Activated naive CD4-positive, alpha-beta T cell treated with anti-CD3 and anti-CD28 coated beads, Interleukin-2, amount 50 U/mL, for 72 hours (primary cell): ENCODE measurements around the gene TP53BP1. TPM values are rescaled to one million over a fixed set of nuclear protein-coding genes. Genes with fewer than 3 reads are reported as not detected.
A peak's percentile ranks its signal among the peaks of the same experiment; 100 is the strongest.
"Not testable (repeated sequence)": the region's sequence is repeated elsewhere in the genome, so short reads cannot be mapped to it uniquely, and the experiment has no call there.

Source experiments
- ATAC-seq, 2 donors: fragments of 150-1000 bp; cut with Tn5 transposase; 2 replicates each; pipeline ENCODE4 v1.10.0; 2021; ENCODE audit warnings: mild to moderate bottlenecking in 2 of 2, moderate library complexity in 2 of 2
- DNase-seq, 2 donors: peaks; one replicate each; pipeline ENCODE4 v3.0.0; 2021 to 2022; ENCODE audit warnings: low spot score in 2 of 2
- H3K27ac Mint-ChIP-seq, 2 donors: one replicate each; pipeline ENCODE4 v1.8.0; 2022; ENCODE audit warnings: mild to moderate bottlenecking in 2 of 2, mixed read lengths in 2 of 2
- H3K36me3 Mint-ChIP-seq, 2 donors: one replicate each; pipeline ENCODE4 v1.8.0; 2022; ENCODE audit warnings: mixed read lengths in 2 of 2
- H3K9me3 Mint-ChIP-seq, 2 donors: one replicate each; pipeline ENCODE4 v1.8.0; 2022; ENCODE audit warnings: mixed read lengths in 2 of 2
- total RNA-seq, 2 donors: library from RNA; stranded (reverse); gene quantifications; one replicate each; pipeline ENCODE4 v1.2.3, GENCODE V29; 2022

TP53BP1 gene, protein sequence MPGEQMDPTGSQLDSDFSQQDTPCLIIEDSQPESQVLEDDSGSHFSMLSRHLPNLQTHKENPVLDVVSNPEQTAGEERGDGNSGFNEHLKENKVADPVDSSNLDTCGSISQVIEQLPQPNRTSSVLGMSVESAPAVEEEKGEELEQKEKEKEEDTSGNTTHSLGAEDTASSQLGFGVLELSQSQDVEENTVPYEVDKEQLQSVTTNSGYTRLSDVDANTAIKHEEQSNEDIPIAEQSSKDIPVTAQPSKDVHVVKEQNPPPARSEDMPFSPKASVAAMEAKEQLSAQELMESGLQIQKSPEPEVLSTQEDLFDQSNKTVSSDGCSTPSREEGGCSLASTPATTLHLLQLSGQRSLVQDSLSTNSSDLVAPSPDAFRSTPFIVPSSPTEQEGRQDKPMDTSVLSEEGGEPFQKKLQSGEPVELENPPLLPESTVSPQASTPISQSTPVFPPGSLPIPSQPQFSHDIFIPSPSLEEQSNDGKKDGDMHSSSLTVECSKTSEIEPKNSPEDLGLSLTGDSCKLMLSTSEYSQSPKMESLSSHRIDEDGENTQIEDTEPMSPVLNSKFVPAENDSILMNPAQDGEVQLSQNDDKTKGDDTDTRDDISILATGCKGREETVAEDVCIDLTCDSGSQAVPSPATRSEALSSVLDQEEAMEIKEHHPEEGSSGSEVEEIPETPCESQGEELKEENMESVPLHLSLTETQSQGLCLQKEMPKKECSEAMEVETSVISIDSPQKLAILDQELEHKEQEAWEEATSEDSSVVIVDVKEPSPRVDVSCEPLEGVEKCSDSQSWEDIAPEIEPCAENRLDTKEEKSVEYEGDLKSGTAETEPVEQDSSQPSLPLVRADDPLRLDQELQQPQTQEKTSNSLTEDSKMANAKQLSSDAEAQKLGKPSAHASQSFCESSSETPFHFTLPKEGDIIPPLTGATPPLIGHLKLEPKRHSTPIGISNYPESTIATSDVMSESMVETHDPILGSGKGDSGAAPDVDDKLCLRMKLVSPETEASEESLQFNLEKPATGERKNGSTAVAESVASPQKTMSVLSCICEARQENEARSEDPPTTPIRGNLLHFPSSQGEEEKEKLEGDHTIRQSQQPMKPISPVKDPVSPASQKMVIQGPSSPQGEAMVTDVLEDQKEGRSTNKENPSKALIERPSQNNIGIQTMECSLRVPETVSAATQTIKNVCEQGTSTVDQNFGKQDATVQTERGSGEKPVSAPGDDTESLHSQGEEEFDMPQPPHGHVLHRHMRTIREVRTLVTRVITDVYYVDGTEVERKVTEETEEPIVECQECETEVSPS (N-terminal part only)
- total RNA-seq = 10 to 100 TPM; 24.0 to 35.9 TPM

DNA sequence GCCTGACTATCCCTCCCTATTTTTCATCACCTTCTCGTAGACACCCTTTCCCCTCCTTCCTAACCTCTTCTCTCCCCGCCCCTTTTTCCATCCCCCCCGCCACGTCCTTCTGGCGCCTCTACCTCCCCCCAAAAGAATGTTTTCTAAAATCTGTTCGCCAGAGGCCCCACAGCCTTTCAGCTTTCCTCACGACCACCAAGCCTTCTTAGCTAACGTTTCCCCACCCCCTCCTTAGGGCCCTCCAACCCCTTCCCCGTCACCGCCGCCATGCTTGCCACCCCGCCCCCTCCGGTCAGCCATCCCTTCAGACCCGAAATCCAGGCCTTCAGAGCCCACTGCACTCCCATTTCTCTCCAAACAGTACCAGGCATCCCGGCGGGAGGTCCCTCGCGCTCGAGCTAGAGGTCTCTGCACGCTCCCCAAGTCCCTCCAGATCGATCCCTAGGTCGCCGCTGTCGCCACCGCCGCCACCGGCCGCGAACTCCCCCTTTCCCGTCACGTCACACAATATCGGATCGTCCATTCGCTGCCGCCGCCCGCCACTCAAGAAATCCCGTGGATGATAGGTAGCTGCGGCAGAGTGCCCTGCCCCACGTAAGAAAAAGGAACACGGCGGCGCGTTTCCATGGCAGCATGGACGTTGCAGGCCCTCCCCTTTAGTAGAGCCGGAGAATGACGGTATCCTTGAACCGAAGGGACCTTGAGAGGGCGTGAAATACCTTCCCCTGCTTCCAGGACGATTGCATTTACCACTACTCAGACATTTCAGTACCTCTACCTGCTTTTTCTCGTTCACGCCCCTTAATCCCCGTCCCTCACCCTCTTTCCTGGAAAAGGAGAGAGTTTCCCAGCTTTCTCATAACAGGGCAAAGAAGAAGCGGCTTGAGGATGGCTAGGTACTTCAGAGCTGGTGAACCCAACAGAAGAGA, at the start of gene TP53BP1:
TP53BP1 (minus strand) TSS at position 484 of the 929 bp plus-strand sequence; CDS start at position 371, 113 bp downstream.
- H3K27ac Mint-ChIP-seq = peak within 1 kb of the TSS; percentile 87 to 98
- peaks cover 6% of the 10 kb centered on the region in 2 donors for H3K36me3 Mint-ChIP-seq
- DNase-seq (peak; percentile 92 to 93), ATAC-seq (peak; percentile 99 to 100)
- H3K9me3 Mint-ChIP-seq = no peaks in the 10 kb centered on the region

DNA sequence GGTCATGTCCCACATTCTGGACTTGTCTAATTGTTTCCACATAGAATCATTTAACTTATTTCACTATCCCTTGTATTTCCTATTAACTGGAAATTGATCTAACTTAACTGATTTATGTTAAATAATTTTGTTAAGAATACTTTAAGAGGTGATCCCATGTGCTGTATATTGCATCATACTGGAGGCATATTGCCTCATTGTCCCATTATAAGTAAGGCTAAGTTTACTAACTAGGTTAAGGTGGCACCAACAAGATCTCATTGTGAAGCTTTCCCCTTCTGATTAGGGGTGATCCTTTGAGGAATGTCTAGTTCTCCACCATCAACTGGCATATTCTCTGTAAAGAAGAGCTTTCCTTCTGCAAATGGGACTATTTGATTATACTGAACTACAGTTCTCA, 48.8 kb upstream of the TP53BP1 start:
- DNase-seq = no peak
- Mint-ChIP-seq H3K9me3 (no peaks in the 10 kb centered on the region), H3K27ac (peak overlapping the region in 1 of 2 donors; percentile 69), H3K36me3 (no peaks in the 10 kb centered on the region)
- no peak for ATAC-seq

DNA sequence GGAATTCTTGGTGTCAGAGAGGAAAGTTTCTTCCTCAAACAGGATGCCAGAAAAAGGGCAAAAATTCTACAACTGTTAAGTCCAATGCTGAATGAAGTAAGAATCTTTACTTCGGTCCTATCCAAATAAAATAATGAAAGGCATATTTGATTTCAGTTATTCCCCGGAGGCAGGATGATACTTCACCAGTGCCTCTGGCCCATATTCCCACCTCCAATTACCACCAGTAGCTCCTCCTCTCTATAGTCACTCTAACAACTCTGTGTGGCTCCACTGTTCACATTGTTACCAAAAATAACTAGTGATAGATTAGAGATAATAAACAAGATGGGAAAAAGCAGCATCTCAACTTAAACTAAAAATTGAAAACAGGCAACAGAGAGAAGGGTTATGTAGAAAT, 45.1 kb upstream of the TP53BP1 start:
- no peaks in the 10 kb centered on the region for H3K9me3 Mint-ChIP-seq

DNA sequence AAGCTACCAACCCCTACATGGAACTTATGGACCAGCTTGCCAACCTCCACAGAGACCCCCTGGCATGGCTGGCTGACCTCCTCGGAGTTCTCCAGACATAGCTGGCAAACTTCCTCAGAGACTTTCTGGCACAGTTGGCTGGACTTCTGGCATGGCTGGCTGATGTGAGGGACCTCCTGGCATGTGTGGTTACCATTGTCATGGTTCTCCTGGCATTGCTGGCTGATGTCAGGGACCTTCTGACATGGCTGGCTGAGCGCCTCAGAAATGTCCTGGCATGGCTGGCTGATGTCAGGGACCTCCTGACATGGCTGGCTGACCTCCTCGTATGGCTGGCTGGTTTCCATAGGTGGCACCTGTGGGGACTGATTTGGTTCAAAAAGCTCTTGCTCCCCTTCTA, 41.9 kb upstream of the TP53BP1 start:
- Mint-ChIP-seq H3K9me3 (no peaks in the 10 kb centered on the region), H3K36me3 (peaks cover 0 to 6% of the 10 kb centered on the region in 2 donors), H3K27ac (no peak overlapping the region)
- no peak for ATAC-seq
- no peak for DNase-seq

More for the DNA sequence above, 45.1 kb upstream of the TP53BP1 start:
- ATAC-seq (no peak), DNase-seq (no peak)
- Mint-ChIP-seq H3K27ac (no peak overlapping the region), H3K36me3 (peaks cover 0 to 6% of the 10 kb centered on the region in 2 donors)

DNA sequence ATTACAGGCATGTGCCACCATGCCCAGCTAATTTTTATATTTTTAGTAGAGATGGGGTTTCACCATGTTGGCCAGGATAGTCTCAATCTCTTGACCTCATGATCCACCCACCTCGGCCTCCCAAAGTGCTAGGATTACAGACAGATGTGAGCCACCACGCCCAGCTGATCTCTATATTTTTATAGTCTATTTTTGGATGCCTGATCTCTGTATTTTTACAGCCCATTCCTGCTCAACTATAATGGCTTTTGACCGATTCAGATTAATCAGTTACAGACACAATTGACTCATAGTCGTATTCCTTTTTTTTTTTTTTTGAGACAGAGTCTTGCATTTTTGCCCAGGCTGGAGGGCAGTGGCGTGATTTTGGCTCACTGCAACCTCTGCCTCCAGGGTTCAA, 39.9 kb upstream of the TP53BP1 start:
- DNase-seq, H3K36me3 Mint-ChIP-seq, ATAC-seq, H3K9me3 Mint-ChIP-seq, H3K27ac Mint-ChIP-seq: not testable (repeated sequence)

DNA sequence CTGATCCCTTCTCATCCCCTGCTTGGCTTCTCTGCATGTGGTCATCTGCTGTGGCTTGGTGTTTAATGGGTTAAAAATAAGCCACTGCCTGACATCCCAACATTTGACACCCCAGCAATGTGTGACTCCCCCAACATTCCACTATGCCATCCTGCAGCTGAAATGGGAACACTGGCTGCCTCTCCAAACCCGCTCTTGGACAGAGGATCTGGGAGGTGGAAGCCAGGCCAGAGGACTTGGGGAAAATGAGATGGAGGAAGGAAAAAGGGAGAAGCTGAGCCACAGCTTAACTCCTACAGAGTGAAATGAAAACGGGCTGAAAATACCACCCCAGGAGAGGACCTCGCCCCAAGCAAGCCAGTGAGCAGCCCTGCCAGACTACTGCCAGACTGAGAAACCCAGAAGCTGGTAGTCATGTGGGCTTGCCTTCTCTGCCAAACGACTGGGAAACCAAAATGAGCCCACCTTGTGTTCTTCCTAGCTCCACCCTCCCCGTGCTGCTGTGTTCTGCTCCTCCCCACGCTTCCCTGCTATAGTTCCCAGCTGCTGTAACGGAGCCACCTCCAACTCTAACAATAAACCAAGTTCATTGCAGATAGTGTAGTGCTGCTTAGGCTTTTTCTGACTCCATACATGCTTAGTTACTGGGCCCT, 38.2 kb upstream of the TP53BP1 start:
- H3K9me3 Mint-ChIP-seq = no peaks in the 10 kb centered on the region
- H3K36me3 Mint-ChIP-seq = peaks cover 0 to 6% of the 10 kb centered on the region in 2 donors
- DNase-seq (no peak), ATAC-seq (no peak)
- peak overlapping the region in 1 of 2 donors; percentile 25 for H3K27ac Mint-ChIP-seq

DNA sequence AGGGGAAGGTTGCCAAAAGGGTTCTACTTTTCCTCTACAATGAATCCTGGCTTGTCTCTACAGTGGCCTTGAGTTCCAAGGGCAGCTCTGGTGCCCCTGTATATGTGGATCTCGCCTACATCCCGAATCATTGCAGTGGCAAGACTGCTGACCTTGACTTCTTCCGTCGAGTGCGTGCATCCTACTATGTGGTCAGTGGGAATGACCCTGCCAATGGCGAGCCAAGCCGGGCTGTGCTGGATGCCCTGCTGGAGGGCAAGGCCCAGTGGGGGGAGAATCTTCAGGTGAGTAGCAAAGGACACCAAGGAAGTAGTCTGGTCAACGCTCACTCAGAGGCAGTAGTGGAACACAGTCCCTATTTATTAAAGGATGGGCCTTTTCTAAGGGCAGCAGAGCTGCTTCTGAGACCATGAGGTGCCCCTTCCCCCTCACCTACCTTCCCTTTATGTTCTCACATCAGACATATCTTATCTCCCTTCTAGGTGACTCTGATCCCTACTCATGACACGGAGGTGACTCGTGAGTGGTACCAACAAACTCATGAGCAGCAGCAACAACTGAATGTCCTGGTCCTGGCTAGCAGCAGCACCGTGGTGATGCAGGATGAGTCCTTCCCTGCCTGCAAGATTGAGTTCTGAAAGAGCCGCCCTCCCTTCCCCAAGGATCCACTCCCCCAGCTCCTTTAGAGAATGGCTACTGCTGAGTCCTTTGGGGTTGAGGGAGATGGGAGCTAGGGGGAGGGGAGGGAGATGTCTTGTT, 36.8 kb upstream of the TP53BP1 start:
- DNase-seq (no peak), ATAC-seq (peak in 1 of 2 donors; percentile 28)
- no peaks in the 10 kb centered on the region for H3K36me3 Mint-ChIP-seq
- H3K9me3 Mint-ChIP-seq = no peaks in the 10 kb centered on the region
- H3K27ac Mint-ChIP-seq = peak overlapping the region; percentile 17 to 41

DNA sequence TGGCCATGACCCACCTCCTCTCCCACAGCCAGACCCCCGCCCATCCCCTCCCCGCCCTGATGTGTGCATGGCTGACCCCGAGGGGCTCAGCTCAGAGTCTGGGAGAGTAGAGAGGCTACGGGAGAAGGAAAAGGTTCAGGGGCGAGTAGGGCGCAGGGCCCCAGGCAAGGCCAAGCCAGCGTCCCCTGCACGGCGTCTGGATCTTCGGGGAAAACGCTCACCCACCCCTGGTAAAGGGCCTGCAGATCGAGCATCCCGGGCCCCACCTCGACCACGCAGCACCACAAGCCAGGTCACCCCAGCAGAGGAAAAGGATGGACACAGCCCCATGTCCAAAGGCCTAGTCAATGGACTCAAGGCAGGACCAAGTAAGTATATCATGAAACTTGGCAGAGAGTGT, 36.2 kb upstream of the TP53BP1 start:
- H3K36me3 Mint-ChIP-seq = no peaks in the 10 kb centered on the region
- DNase-seq (no peak), ATAC-seq (no peak)
- H3K27ac Mint-ChIP-seq = peak overlapping the region in 1 of 2 donors; percentile 41
- no peaks in the 10 kb centered on the region for H3K9me3 Mint-ChIP-seq

DNA sequence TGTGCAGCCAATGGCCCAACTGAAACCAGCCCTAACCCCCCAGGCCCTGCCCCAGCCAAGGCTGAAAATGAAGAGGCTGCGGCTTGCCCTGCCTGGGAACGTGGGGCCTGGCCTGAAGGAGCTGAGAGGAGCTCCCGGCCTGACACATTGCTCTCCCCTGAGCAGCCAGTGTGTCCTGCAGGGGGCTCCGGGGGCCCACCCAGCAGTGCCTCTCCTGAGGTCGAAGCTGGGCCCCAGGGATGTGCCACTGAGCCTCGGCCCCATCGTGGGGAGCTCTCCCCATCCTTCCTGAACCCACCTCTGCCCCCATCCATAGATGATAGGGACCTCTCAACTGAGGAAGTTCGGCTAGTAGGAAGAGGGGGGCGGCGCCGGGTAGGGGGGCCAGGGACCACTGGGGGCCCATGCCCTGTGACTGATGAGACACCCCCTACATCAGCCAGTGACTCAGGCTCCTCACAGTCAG, 35.6 kb upstream of the TP53BP1 start:
- peak overlapping the region in 1 of 2 donors; percentile 35 for H3K27ac Mint-ChIP-seq
- H3K9me3 Mint-ChIP-seq = no peaks in the 10 kb centered on the region
- no peak for DNase-seq
- H3K36me3 Mint-ChIP-seq = no peaks in the 10 kb centered on the region
- ATAC-seq = no peak

DNA sequence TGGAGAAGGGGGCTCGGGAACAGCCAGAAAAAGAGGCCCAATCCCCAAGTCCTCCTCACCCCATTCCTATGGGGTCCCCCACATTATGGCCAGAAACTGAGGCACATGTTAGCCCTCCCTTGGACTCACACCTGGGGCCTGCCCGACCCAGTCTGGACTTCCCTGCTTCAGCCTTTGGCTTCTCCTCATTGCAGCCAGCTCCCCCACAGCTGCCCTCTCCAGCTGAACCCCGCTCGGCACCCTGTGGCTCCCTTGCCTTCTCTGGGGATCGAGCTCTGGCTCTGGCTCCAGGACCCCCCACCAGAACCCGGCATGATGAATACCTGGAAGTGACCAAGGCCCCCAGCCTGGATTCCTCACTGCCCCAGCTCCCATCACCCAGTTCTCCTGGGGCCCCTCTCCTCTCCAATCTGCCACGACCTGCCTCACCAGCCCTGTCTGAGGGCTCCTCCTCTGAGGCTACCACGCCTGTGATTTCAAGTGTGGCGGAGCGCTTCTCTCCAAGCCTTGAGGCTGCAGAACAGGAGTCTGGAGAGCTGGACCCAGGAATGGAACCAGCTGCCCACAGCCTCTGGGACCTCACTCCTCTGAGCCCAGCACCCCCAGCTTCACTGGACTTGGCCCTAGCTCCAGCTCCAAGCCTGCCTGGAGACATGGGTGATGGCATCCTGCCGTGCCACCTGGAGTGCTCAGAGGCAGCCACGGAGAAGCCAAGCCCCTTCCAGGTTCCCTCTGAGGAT, 35.0 kb upstream of the TP53BP1 start:
- DNase-seq = no peak
- H3K9me3 Mint-ChIP-seq = no peaks in the 10 kb centered on the region
- no peaks in the 10 kb centered on the region for H3K36me3 Mint-ChIP-seq
- no peak for ATAC-seq
- peak overlapping the region; percentile 35 to 57 for H3K27ac Mint-ChIP-seq

DNA sequence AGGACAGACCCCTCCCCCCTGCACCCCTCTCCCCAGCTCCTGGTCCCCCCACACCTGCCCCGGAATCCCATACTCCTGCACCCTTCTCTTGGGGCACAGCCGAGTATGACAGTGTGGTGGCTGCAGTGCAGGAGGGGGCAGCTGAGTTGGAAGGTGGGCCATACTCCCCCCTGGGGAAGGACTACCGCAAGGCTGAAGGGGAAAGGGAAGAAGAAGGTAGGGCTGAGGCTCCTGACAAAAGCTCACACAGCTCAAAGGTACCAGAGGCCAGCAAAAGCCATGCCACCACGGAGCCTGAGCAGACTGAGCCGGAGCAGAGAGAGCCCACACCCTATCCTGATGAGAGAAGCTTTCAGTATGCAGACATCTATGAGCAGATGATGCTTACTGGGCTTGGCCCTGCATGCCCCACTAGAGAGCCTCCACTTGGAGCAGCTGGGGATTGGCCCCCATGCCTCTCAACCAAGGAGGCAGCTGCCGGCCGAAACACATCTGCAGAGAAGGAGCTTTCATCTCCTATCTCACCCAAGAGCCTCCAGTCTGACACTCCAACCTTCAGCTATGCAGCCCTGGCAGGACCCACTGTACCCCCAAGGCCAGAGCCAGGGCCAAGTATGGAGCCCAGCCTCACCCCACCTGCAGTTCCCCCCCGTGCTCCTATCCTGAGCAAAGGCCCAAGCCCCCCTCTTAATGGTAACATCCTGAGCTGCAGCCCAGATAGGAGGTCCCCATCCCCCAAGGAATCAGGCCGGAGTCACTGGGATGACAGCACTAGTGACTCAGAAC, 34.3 kb upstream of the TP53BP1 start:
- DNase-seq (no peak), ATAC-seq (no peak)
- no peaks in the 10 kb centered on the region for H3K9me3 Mint-ChIP-seq
- no peaks in the 10 kb centered on the region for H3K36me3 Mint-ChIP-seq
- H3K27ac Mint-ChIP-seq = no peak overlapping the region

DNA sequence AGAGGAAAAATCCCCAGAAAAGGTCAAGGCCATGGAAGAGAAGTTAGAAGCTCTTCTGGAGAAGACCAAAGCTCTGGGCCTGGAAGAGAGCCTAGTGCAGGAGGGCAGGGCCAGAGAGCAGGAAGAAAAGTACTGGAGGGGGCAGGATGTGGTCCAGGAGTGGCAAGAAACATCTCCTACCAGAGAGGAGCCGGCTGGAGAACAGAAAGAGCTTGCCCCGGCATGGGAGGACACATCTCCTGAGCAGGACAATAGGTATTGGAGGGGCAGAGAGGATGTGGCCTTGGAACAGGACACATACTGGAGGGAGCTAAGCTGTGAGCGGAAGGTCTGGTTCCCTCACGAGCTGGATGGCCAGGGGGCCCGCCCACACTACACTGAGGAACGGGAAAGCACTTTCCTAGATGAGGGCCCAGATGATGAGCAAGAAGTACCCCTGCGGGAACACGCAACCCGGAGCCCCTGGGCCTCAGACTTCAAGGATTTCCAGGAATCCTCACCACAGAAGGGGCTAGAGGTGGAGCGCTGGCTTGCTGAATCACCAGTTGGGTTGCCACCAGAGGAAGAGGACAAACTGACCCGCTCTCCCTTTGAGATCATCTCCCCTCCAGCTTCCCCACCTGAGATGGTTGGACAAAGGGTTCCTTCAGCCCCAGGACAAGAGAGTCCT, 33.4 kb upstream of the TP53BP1 start:
- DNase-seq (no peak), ATAC-seq (no peak)
- no peaks in the 10 kb centered on the region for H3K9me3 Mint-ChIP-seq
- H3K36me3 Mint-ChIP-seq = no peaks in the 10 kb centered on the region
- peak overlapping the region; percentile 15 to 23 for H3K27ac Mint-ChIP-seq

DNA sequence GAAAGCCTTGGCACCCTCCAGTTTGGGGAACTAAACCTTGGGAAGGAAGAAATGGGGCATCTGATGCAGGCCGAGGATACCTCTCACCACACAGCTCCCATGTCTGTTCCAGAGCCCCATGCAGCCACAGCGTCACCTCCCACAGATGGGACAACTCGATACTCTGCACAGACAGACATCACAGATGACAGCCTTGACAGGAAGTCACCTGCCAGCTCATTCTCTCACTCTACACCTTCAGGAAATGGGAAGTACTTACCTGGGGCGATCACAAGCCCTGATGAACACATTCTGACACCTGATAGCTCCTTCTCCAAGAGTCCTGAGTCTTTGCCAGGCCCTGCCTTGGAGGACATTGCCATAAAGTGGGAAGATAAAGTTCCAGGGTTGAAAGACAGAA, 32.2 kb upstream of the TP53BP1 start:
- Mint-ChIP-seq H3K36me3 (no peaks in the 10 kb centered on the region), H3K9me3 (no peaks in the 10 kb centered on the region), H3K27ac (peak overlapping the region; percentile 9 to 27)
- DNase-seq (no peak), ATAC-seq (peak in 1 of 2 donors; percentile 51)
